HCT116 (cell line): ENCODE results near the gene GPR62.

ENCODE experiments used
- EZH2 ChIP-seq: fragments of 200-600 bp; sonication (generic); IDR thresholded peaks from 2 replicates; pipeline ENCODE4 v1.6.1; 2017; ENCODE audit warnings: antibody characterized with exemption, mixed run types
- POLR2A ChIP-seq: IDR thresholded peaks from 2 replicates; pipeline ENCODE4 v1.7.0; 2011; ENCODE audit warnings: borderline replicate concordance; ENCODE audit not compliant: insufficient read depth, insufficient read length; ENCODE audit errors: extremely low read depth
- POLR2AphosphoS5 ChIP-seq: IDR thresholded peaks from 2 replicates; pipeline ENCODE4 v1.6.1; 2011; ENCODE audit warnings: mild to moderate bottlenecking, low read depth, low read length, moderate library complexity
- RAD21 ChIP-seq: IDR thresholded peaks from 2 replicates; pipeline ENCODE4 v1.6.1; 2012; ENCODE audit warnings: low read depth, mild to moderate bottlenecking
- ZNF274 ChIP-seq: fragments of 200-500 bp; sonication (Bioruptor generic); IDR thresholded peaks from 2 replicates; pipeline ENCODE4 v1.6.1; 2014; ENCODE audit warnings: mild to moderate bottlenecking, low read depth, low read length, inconsistent platforms
- TF ChIP-seq, protein P1 (sequence below), 3 experiments: fragments of 200-600 bp in 1 of 3; sonication (generic) in 1 of 3; IDR thresholded peaks in 2 of 3; conservative IDR thresholded peaks in 1 of 3; 2 replicates each; pipeline ENCODE4 v1.5.1; 2012 to 2017; ENCODE audit warnings: low read depth in 2 of 3, low read length in 2 of 3, antibody characterized with exemption in 1 of 3, borderline replicate concordance in 1 of 3, control low read depth in 1 of 3, mild to moderate bottlenecking in 1 of 3, mixed read lengths in 1 of 3, mixed run types in 1 of 3, moderate library complexity in 1 of 3; ENCODE audit not compliant: insufficient read depth in 1 of 3
- TF ChIP-seq, protein P2 (sequence below): IDR thresholded peaks from 2 replicates; pipeline ENCODE4 v1.6.1; 2011; ENCODE audit warnings: mild to moderate bottlenecking, low read length, moderate library complexity; ENCODE audit not compliant: insufficient replicate concordance; ENCODE audit errors: extremely low read depth

DNA sequence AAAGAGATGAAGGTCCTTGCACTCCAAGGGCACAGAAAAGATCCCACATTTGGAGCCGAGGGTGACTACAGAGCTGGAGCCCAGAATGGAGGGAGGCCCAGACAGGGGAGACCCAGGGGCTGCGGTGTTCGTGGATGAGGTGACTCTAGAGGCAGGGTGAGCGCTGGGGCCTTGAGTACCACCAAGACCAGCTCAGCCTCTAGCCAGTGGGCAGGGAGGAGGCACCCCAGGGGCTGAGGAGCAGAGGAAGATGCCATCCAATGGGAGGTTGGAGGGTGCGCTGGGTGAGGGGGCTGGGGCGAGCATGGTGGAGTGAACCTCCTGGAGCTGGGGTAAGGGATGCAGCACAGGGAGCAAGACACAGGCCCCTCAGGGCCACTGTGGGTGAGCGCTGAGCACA is 26.7 kb upstream of the GPR62 start:
- TF ChIP-seq POLR2AphosphoS5 (no peak), POLR2A (no peak), ZNF274 (no peak), EZH2 (no peak), RAD21 (no peak)
- TF ChIP-seq, protein P1, sequence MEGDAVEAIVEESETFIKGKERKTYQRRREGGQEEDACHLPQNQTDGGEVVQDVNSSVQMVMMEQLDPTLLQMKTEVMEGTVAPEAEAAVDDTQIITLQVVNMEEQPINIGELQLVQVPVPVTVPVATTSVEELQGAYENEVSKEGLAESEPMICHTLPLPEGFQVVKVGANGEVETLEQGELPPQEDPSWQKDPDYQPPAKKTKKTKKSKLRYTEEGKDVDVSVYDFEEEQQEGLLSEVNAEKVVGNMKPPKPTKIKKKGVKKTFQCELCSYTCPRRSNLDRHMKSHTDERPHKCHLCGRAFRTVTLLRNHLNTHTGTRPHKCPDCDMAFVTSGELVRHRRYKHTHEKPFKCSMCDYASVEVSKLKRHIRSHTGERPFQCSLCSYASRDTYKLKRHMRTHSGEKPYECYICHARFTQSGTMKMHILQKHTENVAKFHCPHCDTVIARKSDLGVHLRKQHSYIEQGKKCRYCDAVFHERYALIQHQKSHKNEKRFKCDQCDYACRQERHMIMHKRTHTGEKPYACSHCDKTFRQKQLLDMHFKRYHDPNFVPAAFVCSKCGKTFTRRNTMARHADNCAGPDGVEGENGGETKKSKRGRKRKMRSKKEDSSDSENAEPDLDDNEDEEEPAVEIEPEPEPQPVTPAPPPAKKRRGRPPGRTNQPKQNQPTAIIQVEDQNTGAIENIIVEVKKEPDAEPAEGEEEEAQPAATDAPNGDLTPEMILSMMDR (IDR thresholded peaks at IDR 0.05 in 2 of 3, conservative IDR thresholded peaks at IDR 0.05 in 1 of 3; ENCODE audit: borderline replicate concordance in 1 of 3, insufficient read depth in 1 of 3, low read depth in 2 of 3, low read length in 2 of 3): no peak
- TF ChIP-seq, protein P2, sequence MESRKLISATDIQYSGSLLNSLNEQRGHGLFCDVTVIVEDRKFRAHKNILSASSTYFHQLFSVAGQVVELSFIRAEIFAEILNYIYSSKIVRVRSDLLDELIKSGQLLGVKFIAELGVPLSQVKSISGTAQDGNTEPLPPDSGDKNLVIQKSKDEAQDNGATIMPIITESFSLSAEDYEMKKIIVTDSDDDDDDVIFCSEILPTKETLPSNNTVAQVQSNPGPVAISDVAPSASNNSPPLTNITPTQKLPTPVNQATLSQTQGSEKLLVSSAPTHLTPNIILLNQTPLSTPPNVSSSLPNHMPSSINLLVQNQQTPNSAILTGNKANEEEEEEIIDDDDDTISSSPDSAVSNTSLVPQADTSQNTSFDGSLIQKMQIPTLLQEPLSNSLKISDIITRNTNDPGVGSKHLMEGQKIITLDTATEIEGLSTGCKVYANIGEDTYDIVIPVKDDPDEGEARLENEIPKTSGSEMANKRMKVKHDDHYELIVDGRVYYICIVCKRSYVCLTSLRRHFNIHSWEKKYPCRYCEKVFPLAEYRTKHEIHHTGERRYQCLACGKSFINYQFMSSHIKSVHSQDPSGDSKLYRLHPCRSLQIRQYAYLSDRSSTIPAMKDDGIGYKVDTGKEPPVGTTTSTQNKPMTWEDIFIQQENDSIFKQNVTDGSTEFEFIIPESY: no peak
